ENCODE measurements around the gene NTM. TPM values are rescaled to one million over a fixed set of nuclear protein-coding genes. Genes with fewer than 3 reads are reported as not detected.

The NTM gene
- total and polyA plus RNA-seq, 2 donors from 2014 or later = 0.92 to 10.3 TPM

GRCh38 chr11:131763193-131763890, 392.9 kb downstream of the NTM start:
- H3K27ac ChIP-seq (ENCODE audit: low read depth in 2 of 2, low read length in 2 of 2) = no peak overlapping the region
- H3K9ac ChIP-seq (ENCODE audit: low read length in 3 of 3) = no peak overlapping the region
- no peaks in the 10 kb centered on the region for H3K4me1 ChIP-seq (ENCODE audit: control insufficient read depth in 2 of 3, insufficient read depth in 2 of 3, low read depth in 1 of 3, low read length in 3 of 3)
- DNase-seq = no peak
- no peaks in the 10 kb centered on the region for H3K9me3 ChIP-seq (ENCODE audit: control insufficient read depth in 2 of 3, insufficient read depth in 1 of 3, low read length in 3 of 3)
- no peak for TF ChIP-seq CTCF (IDR thresholded peaks at IDR 0.05; ENCODE audit: borderline replicate concordance, extremely low read depth, insufficient read depth)
- no peaks in the 10 kb centered on the region for H3K36me3 ChIP-seq (ENCODE audit: control insufficient read depth in 2 of 3, insufficient read depth in 3 of 3, low read length in 3 of 3)
- no peaks in the 10 kb centered on the region for H3K27me3 ChIP-seq (ENCODE audit: control insufficient read depth, insufficient read depth, low read length)
- intact Hi-C loops (cut with DNase I) = no loop called here
- no peak overlapping the region for H3K4me3 ChIP-seq (ENCODE audit: low read length in 3 of 3)
- no peak for FAIRE-seq

GRCh38 chr11:131764126-131764525, 393.7 kb downstream of the NTM start:
- Histone ChIP-seq H3K4me3 (ENCODE audit: low read length in 3 of 3) (no peak overlapping the region), H3K36me3 (ENCODE audit: control insufficient read depth in 2 of 3, insufficient read depth in 3 of 3, low read length in 3 of 3) (no peaks in the 10 kb centered on the region), H3K9me3 (ENCODE audit: control insufficient read depth in 2 of 3, insufficient read depth in 1 of 3, low read length in 3 of 3) (no peaks in the 10 kb centered on the region), H3K27me3 (ENCODE audit: control insufficient read depth, insufficient read depth, low read length) (no peaks in the 10 kb centered on the region), H3K27ac (ENCODE audit: low read depth in 2 of 2, low read length in 2 of 2) (no peak overlapping the region), H3K9ac (ENCODE audit: low read length in 3 of 3) (no peak overlapping the region), H3K4me1 (ENCODE audit: control insufficient read depth in 2 of 3, insufficient read depth in 2 of 3, low read depth in 1 of 3, low read length in 3 of 3) (no peaks in the 10 kb centered on the region)
- intact Hi-C loops (cut with DNase I) = no loop called here
- FAIRE-seq (no peak), DNase-seq (no peak)
- TF ChIP-seq CTCF (IDR thresholded peaks at IDR 0.05; ENCODE audit: borderline replicate concordance, extremely low read depth, insufficient read depth) = no peak

GRCh38 chr11:131764649-131765048, 394.2 kb downstream of the NTM start:
- no peaks in the 10 kb centered on the region for H3K4me1 ChIP-seq (ENCODE audit: control insufficient read depth in 2 of 3, insufficient read depth in 2 of 3, low read depth in 1 of 3, low read length in 3 of 3)
- no peaks in the 10 kb centered on the region for H3K36me3 ChIP-seq (ENCODE audit: control insufficient read depth in 2 of 3, insufficient read depth in 3 of 3, low read length in 3 of 3)
- H3K27ac ChIP-seq (ENCODE audit: low read depth in 2 of 2, low read length in 2 of 2) = no peak overlapping the region
- no peaks in the 10 kb centered on the region for H3K27me3 ChIP-seq (ENCODE audit: control insufficient read depth, insufficient read depth, low read length)
- no peak overlapping the region for H3K4me3 ChIP-seq (ENCODE audit: low read length in 3 of 3)
- TF ChIP-seq CTCF (IDR thresholded peaks at IDR 0.05; ENCODE audit: borderline replicate concordance, extremely low read depth, insufficient read depth) = no peak
- no peaks in the 10 kb centered on the region for H3K9me3 ChIP-seq (ENCODE audit: control insufficient read depth in 2 of 3, insufficient read depth in 1 of 3, low read length in 3 of 3)
- DNase-seq = peak in 1 of 5 donors; percentile 28
- intact Hi-C loops (cut with DNase I) = no loop called here
- H3K9ac ChIP-seq (ENCODE audit: low read length in 3 of 3) = no peak overlapping the region
- no peak for FAIRE-seq

- Histone ChIP-seq H3K36me3 (ENCODE audit: control insufficient read depth in 2 of 3, insufficient read depth in 3 of 3, low read length in 3 of 3) (no peaks in the 10 kb centered on the region), H3K27me3 (ENCODE audit: control insufficient read depth, insufficient read depth, low read length) (no peaks in the 10 kb centered on the region), H3K4me1 (ENCODE audit: control insufficient read depth in 2 of 3, insufficient read depth in 2 of 3, low read depth in 1 of 3, low read length in 3 of 3) (no peaks in the 10 kb centered on the region), H3K4me3 (ENCODE audit: low read length in 3 of 3) (no peak overlapping the region), H3K9ac (ENCODE audit: low read length in 3 of 3) (no peak overlapping the region), H3K27ac (ENCODE audit: low read depth in 2 of 2, low read length in 2 of 2) (no peak overlapping the region), H3K9me3 (ENCODE audit: control insufficient read depth in 2 of 3, insufficient read depth in 1 of 3, low read length in 3 of 3) (no peaks in the 10 kb centered on the region)
- FAIRE-seq (no peak), DNase-seq (no peak)
- intact Hi-C loops (cut with DNase I) = no loop called here
- TF ChIP-seq CTCF (IDR thresholded peaks at IDR 0.05; ENCODE audit: borderline replicate concordance, extremely low read depth, insufficient read depth) = no peak
These were observed 396.2 kb downstream of the NTM start for GRCh38 chr11:131766637-131767036.
